Cardiac fibroblast (primary cell): ENCODE results near the gene AP2A2.

Experiments used
- DNase-seq, 2 donors: peaks; one replicate each; pipeline versions ENCODE4 v3.0.0 to v3.0.0-alpha.2; 2010; ENCODE audit warnings: low read depth in 2 of 2
- H3K4me3 ChIP-seq, 2 donors: replicated peaks in 1 of 2; 1 replicate in 1 of 2; 2 replicates in 1 of 2; pipeline ENCODE4 v1.5.1; 2011; ENCODE audit warnings: low read depth in 2 of 2, low read length in 2 of 2, mild to moderate bottlenecking in 2 of 2, moderate library complexity in 1 of 2
- TF ChIP-seq, protein P1 (sequence below): IDR thresholded peaks from one replicate; pipeline ENCODE4 v1.5.1; 2011; ENCODE audit warnings: low read depth, mild to moderate bottlenecking, low read length, inconsistent platforms

AP2A2 gene

DNA sequence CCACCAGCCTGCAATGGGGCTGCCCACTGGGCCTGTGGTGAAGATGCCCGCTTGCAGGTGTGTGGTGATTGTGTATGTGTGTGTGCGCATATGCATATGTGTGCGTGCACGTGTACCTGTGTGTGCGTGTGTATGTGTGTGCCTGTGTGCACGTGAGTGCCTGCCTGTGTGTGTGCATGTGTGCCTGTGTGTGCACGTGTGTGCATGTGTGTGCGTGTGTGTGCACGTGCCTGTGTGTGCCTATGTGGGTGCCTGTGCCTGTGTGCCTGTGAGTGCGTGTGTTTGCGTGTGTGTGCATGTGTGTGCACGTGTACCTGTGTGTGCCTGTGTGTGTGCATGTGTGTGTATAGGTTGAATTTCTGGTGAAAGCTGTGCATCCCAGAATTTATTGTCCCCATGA is 113.3 kb downstream of the AP2A2 start:
- TF ChIP-seq, protein P1, sequence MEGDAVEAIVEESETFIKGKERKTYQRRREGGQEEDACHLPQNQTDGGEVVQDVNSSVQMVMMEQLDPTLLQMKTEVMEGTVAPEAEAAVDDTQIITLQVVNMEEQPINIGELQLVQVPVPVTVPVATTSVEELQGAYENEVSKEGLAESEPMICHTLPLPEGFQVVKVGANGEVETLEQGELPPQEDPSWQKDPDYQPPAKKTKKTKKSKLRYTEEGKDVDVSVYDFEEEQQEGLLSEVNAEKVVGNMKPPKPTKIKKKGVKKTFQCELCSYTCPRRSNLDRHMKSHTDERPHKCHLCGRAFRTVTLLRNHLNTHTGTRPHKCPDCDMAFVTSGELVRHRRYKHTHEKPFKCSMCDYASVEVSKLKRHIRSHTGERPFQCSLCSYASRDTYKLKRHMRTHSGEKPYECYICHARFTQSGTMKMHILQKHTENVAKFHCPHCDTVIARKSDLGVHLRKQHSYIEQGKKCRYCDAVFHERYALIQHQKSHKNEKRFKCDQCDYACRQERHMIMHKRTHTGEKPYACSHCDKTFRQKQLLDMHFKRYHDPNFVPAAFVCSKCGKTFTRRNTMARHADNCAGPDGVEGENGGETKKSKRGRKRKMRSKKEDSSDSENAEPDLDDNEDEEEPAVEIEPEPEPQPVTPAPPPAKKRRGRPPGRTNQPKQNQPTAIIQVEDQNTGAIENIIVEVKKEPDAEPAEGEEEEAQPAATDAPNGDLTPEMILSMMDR: no peak
- no peak for DNase-seq
- H3K4me3 ChIP-seq: no peak overlapping the region

DNA sequence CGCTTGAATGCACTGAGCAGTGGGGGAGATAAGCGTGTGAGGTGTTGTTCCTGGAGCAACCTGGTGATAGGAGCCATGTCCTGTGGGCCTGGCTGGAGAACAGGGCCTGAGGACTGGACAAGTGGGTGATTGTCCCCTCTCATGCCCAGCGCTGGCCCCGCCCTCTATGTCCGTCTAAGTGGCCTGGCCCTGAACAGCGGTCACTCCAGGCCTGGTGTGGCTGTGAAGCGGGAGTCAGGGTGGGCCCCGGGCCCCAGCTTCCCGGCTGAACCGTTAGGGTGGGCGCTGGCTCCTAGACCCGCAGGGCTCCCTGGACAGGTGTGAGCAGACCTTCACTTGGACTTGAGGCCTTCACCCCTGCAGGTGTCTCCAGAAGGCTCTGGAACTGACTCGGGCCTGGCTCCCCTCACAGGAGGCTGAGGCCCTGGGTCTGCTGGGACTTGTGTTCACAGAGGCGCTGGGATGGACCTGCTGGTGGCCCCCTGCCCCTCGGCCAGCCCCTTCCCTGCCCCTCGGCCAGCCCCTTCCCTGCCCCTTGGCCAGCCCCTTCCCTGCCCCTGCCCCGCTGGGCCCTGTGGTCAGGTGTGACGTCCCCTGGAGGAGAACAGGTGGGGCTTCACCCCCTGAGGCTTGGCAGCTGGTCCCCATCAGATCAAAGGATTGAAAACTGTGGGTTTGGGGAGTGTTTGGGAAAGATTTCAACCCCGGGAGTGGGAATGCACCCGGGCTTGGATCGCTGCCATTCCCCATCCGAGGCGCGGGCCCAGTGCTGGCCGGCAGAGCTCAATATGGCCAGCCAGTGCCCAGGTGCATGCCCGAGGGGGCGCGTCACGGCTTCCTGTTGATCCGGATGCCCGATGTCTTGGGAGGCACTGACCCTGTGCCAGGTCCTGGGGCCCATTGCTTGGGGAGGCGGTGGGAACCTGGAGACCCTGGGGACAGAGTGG is 114.1 kb downstream of the AP2A2 start:
- TF ChIP-seq, protein P1: no peak
- DNase-seq: peak in 1 of 2 donors; percentile 40
- H3K4me3 ChIP-seq: no peak overlapping the region

- peak; percentile 36 to 75 for DNase-seq
- TF ChIP-seq, protein P1: no peak
- H3K4me3 ChIP-seq: no peak overlapping the region
Measured at GRCh38 chr11:1040428-1041148, 114.9 kb downstream of the AP2A2 start.

DNA sequence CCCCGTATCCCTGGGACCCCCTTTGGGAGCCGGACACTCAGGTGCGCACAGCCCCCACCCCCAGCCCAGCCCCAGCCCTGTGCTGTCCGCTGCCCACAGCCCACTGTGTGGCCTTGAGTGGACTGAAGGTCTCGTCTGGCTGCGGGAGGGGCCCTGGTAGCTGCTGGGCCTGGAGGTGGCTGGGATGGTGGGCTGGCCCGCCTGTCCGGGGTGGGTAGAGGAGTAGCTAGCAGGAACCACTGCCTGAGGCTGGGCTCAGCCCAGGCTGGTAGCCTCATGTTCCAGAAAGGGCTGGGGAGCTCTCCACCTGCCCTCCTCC is 115.4 kb downstream of the AP2A2 start:
- no peak for DNase-seq
- TF ChIP-seq, protein P1: no peak
- no peak overlapping the region for H3K4me3 ChIP-seq

GRCh38 chr11:1041471-1041870 is 115.8 kb downstream of the AP2A2 start:
- TF ChIP-seq, protein P1: no peak
- DNase-seq: no peak
- H3K4me3 ChIP-seq: no peak overlapping the region

GRCh38 chr11:1041936-1042608 is 116.4 kb downstream of the AP2A2 start:
- TF ChIP-seq, protein P1: no peak
- H3K4me3 ChIP-seq: no peak overlapping the region
- peak in 1 of 2 donors; percentile 64 for DNase-seq
